Stimulated activated CD4-positive, alpha-beta T cell treated with anti-CD3 and anti-CD28 coated beads, TNF-alpha, amount 100 ng/mL, for 48 hours (primary cell): ENCODE data around the gene CNTNAP5.

Experiments
- DNase-seq, 3 donors: peaks; one replicate each; pipeline ENCODE4 v3.0.0-alpha.2; 2020; ENCODE audit warnings: low read depth in 3 of 3

CNTNAP5 gene

DNA sequence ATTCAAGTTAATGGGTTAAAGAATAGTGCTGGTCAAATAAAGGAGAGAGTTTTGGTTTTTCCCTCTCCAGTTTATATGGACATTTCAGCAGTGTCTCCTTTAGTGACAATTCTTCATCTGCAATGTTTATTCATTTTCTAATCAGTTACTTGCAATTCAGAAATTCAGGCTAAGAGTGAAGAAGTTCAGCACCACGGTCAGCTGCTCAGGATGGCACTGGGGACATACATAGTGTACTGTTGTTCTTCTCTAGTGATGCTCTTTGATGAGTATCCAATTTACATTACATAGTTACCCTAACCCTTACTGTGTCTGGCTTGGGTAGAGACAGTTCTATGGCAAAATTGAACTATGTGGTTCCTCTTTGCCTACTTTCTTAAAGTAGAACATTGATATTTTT is 412.7 kb downstream of the CNTNAP5 start:
- no peak for DNase-seq

DNA sequence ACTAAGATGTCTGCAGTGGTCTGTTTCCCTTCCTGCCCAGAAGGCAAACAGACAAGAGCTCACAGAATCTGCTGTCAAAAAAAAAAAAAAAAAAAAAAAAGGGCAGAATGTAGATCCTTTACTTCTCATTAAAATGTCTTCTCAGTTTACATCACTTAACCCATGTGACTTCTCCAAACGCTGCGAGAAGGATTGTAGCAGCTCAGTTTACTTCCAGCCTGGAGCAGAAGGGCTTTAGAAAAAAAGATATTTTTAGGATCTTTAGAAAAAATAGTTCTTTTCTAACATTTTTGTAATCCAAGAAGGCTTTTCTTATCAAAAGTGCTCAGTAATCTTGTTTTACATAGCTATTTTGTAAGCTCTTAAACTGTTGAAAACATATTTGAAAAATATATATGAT is 425.4 kb downstream of the CNTNAP5 start:
- DNase-seq, result no peak

DNA sequence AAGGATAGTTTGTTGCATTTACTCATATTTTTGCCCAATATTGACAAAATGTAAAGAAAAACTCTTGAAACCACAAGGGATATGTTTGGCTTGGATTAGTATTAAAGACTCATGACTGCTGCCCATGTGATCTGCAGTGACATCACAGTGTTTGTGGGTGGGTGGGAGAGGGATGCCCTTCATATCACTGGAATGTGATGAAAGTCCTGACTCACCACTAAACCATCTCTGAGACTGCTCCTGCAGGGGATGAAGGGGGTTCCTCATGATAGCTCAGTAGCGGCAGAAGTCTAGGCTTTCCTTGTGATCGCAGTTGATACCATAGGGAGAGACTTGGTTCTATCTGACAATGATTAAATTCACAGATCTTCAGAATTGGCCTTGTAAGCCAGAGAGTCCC is 451.2 kb downstream of the CNTNAP5 start:
- DNase-seq, result no peak

DNA sequence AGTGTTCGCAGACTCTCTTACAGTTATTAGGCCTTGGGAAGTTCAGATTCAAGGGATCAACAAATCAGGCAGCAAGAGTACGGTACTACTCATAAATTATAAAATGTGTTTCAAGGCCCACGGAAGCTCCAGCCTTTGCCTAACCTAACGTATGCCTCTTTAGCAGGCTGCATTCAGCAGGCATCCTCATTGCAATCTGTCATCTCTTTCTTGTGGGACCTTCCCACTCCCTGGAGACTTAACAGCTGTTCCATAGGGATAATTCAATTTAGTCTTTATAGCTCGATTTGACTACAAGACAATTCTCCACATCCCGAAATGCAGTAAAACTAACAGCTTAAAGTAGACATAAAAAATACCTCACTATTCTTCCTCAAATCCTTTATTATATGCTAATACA is 453.7 kb downstream of the CNTNAP5 start:
- no peak for DNase-seq

DNA sequence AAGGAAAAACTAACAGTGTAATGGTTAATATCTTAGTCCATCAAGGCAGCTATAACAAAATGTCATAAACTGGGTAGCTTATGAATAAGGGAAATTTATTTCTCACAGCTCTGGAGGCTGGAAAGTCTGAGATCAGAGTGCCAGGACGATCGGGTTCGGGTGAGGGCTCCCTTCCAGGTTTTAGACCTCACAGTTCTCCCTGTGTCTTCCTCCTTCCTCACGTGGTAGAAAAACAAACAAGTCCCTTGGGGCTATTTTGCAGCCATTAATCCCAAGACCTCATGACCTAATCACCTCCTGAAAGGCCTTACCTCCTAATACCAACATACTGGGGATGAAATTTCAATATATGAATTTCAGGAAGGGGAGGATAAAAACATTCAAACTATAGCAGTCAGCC is 455.9 kb downstream of the CNTNAP5 start:
- DNase-seq, result no peak

DNA sequence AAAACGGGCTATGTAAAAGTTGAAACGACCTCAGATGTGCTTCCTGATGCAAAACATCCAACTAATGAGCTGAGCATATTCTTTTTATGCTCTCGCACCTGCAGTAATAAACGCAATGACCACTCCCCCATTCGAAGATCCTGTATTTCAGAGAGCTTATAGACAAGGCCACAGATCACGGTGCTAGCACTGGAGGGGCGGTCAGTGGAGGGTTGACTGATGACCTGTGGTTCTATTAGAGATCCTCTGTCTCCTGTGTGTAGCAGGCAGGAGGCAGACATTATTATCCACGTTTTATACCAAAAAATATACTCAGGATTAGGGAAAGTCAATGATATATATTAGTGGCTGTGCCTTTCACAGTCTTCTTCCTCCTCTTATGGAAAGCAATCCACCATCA is 457.0 kb downstream of the CNTNAP5 start:
- no peak for DNase-seq

DNA sequence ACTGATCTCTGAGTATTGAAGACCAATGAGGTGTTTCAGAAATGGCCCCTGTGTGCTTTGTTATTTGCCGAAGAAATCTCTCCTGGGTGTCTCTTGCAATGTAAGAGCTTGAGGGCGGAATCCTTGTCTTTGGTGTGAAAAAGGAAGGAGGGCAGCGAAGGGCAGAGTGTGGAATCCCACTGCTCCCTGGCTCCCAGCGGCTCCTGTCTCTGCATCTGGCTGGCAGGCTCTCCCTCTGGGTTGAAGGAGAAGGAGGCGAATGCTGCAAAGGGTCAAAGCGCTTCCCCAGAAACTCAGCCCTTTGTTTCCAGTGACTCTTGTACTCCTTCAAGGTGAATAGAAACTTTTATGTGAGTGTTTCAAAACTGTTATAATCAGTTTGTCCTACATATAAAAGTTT is 457.5 kb downstream of the CNTNAP5 start:
- DNase-seq, result no peak

DNA sequence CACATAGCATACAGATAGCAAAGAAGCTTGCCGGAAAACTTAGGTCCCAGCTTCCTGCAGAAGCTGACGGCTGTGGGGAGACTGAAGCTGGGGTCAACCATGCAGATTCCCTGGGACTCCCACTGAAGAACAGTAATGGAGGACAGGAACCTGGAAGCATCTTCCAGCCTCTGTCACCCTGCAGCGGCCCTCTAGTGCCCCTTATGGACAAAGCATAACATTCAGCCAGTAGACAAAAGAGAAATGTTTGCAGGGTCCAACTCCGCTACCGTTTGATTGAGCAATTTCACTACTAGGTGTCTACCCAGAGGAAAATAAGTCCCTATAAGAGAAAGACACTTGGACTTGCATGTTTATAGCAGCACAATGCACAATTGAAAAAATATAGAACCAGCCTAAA is 460.6 kb downstream of the CNTNAP5 start:
- DNase-seq, result no peak

DNA sequence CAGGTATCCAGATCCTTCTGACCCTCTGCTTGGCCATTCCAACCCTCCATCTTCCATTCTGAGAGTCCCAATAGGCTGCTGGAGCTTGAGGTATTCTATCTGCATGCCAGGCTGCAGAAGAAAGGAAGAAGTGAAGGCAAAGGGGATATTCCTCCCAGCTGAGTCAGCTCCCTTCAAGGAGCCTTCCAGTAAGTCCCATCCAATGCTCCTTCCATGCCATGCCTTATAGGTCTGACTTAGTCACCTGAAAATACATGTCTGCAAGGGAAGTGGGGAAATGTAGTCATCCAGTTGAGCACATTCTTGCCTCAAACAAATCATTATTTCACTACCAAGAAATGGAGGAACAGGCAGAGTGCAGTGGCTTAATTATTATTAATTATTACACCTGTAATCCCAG is 464.6 kb downstream of the CNTNAP5 start:
- no peak for DNase-seq

DNA sequence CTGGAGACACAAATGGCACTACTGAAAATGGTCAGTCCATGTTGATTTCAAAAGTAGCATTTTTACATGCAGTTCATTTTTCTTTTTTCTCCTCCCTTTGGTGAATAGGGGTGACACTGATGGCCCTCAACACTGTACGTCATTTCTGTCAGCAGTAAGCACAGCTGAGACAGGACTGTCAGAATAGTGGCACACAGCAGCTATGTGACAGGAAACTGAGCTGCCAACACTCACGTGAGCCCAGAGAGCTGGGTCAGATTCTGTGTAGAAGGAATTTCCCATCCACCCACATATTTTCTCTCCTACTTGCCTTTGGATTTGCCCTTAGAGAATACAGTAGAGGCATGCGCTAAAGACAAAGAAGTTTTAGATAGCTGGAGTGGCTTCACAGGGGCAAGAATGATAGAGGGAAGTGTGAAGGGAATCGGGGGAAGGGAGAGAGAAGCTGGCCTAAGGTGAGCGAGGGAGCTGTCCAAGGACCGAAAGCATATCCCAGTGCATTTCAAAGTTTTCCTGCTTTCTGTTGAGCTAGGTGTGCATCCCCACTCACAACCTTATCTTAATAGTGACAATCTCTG is 476.6 kb downstream of the CNTNAP5 start:
- no peak for DNase-seq

DNA sequence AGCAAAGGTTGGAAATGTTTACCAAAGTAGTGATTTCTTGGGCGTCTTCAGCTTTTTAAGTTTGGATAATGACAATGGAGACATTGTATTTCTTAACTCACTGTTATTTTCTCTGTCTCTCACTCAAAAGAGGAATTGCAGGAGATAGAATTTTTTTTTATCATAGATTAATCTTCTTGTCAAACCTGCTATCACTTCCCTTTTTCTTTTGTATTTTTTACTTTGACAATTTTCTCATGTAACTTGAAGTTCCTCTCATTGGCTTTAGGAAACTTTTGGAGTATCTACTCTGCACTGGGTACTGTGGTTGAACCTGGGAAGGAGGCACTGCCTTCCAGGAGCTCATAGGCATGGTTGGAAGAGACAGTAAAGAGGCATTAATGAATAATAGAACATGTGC is 489.1 kb downstream of the CNTNAP5 start:
- no peak for DNase-seq

DNA sequence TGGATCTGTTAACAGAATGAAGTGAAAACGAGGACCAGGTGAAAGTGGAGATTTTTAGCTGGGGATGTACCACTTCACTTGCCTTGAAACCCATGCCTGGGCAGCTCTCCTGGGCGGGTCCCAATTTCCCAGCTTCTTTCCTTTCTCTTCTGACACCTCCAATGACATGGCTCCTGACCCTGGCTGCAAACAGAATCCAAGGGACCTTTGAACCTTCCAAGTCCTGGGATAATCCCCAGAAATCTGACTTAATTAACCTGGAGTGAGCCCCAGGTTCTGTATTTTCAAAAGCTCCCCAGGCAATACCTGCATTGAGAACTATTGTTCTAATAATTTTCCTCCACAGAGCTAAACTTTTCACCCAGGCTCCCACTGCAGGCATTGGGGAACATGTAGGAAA is 495.9 kb downstream of the CNTNAP5 start:
- no peak for DNase-seq

DNA sequence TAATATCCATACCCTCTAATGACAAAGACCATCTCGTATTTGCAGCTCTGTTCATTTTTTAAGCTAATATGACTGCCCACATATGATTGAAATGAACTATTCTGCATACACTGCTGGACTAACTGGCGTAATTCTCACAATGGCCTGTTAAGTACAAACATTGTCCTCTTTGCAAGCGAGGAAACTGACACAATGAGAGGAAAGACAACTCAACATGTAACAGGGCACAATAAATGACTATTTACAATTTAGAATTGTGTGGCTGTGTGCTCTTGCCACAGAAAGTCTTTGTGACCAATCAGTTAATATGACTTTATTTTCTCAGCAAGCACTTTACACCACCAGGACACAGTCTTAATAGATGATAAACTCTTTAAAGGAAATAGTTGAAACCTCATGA is 498.0 kb downstream of the CNTNAP5 start:
- no peak for DNase-seq

DNA sequence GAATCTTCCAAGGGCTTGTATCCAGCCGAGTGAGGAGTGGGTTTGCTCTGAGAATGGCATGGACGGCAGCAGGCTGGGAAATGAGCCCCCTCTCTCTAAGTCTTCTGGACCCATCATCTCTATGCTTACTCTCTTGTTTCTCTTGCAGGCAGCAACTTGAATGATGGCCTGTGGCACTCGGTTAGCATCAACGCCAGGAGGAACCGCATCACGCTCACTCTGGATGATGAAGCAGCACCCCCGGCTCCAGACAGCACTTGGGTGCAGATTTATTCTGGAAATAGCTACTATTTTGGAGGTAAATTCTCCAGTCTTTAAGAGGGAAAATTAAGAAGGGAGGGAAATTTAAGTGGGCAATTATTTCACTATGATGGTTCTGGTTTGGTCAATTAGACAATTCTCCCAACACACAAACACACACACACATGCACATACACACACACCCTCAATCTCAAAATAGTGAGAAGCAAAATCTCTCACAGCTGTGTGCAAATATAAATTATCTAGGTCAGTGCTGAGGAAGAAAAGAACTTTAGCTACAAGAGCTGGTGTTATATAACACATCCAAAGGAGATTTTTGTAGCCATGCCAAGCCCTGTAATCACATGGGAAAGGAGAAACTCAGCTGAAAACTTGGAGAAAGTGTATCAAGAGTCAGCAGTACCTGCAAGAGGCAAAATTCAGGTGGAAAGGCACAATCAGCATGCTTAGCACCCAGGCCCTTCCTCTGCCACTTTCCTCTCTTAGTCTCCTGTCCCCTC is 499.2 kb downstream of the CNTNAP5 start:
- DNase-seq, result no peak

DNA sequence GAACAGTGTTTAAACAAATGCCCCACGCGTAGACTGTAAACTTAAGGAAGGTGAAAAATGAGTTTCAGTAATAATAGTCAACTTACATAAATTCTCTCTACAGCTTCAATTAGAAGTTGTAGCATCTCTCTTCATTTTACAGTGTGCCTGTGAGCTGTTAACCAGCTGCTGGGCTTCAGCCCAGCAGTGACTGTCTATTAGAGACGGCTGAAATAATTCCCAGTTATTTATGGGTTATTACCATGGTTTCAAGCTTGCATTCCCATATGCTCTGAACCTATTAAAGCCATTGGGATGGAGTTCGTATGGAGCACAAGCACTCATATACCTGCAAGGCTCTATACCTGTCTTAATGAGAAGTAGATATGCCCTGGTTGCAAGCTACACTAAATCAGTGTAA is 501.1 kb downstream of the CNTNAP5 start:
- no peak for DNase-seq

DNA sequence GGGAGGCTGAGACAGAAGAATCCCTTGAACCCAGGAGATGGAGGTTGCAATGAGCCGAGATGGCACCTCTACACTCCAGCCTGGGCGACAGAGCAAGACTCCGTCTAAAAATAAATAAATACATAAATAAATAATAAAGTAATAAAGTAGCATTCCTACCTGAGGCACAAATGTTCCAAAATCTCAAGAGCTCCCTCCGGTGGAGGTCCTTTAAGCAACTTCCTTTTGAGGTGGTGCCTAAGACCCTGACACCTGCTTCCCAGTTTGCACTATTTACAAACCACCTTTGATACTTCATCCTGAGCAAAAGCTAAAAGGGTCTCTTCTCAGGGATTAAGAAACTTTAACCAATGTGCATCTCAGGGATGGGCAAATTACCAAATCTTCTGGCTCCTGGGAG is 505.1 kb downstream of the CNTNAP5 start:
- no peak for DNase-seq

DNA sequence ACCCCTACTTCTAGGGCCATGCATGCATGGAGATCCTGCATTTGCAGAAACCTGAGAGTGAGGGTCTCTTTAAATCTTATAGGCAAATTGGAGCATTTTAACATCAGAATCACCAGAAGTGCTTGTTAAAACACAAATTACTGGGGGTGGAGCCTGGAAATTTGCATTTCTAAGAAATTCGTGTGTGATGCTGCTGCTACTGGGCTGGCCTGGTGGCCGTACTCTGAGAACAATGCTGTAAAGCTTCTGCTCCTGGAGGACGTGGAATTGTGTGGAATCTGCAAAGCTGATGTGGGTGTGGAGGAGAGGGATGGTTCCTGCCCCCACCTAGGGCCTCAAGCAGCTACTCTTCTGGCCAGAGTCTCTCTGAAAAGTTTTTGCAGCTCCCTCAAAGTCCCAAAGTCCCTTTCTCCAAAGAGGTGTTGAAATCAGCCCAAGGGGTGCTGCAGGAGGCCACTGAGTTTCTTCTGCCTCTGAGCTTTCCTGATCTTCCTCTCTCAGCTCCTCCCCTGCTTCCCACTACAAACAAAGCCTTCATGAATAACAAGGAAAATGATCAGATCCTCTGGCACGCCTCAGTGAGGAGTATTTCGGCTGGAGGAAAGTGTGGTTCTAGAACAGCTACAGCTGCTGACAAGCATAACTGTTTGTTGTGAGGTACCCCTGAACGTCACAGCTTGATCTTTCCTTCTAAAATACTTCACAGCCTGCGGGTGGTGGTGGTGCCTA is 508.3 kb downstream of the CNTNAP5 start:
- no peak for DNase-seq

DNA sequence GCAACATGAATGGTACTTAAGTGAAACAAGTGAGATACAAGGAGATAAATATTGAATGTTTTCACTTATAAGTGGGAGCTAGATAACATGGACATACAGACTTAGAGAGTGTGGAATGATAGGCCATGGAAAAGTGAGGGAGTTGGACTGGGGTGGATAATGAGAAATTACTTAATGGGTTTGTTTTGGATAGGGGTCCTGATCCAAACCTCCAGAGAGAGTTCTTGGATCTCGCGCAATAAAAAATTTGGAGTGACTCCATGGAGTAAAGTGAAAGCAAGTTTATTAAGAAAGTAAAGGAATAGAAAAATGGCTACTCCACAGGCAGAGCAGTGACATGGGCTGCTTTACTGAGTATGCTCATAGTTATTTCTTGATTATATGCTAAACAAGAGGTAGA is 508.9 kb downstream of the CNTNAP5 start:
- no peak for DNase-seq

DNA sequence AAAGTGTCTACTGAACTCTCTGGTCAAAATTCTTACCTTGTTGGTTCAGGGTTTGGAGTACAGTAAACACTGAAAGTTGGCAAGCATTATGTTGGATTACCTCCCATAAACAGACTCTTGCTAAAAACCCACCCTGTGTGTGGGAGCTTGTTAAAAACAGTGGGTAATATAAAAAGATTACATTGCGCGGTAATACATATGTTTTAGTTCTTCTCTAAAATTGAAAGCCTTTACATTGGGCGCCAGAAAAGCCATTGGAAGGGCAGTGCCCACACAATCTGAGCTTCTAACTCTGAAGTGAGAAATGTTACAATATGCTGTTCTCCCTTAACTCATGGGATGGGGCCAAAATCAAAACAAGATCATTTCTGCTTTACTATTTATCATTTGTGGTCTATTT is 510.7 kb downstream of the CNTNAP5 start:
- no peak for DNase-seq

DNA sequence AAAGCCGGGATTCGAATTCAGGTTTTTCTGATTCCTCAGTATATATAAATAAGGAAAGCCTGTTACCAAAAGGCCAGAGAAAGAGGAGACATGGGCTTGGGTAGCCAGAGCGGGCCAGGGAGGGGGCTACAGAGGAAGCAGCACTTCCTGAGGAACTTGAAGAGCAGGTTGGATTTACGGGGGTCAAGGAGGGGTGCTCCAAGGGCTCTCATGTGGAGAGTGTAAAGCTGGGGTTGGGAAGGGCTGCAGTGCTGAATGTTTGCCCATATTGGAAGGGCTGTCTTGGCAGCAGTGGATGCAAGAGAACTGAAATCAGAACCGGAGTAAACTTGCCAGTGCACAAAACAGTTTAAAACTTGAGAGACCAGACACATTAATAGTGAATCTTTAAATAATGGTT is 511.5 kb downstream of the CNTNAP5 start:
- DNase-seq, result no peak

DNA sequence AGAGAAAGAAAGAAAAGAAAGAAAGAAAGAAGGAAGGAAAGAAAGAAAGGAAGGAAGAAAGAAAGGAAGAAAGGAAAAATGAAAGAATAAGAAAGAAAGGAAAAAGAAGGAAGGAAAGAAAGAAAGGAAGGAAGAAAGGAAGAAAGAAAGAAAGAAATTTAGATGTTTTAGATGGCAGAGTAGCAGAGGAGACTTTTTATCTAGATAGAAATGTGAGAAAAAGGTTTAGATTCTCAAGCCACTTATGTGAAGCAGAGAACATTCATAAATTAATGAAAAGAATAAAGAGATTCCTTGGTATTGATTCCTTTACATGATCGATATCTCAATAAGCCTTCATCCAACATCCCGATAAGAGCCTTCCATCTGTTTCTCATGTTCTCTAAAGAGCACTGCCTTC is 513.5 kb downstream of the CNTNAP5 start:
- no peak for DNase-seq

DNA sequence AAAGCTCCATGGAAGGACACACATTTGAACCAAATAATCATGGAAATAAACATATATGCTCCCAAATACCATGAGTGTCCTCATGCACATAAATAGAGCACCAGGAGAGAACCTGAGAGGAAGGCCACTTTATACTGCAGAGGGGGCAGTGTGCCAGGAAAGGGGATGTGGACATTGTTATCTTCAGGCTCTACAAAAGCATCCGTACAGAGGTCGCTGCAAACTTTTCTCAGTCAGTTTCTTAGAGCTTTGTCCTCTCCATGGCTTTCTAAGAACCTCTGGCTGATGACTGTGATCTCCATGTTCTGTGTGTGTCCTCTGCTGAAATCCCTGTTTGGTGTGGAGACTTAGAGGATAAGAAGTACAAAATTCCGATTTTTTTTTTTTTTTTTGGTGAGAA is 515.7 kb downstream of the CNTNAP5 start:
- no peak for DNase-seq

DNA sequence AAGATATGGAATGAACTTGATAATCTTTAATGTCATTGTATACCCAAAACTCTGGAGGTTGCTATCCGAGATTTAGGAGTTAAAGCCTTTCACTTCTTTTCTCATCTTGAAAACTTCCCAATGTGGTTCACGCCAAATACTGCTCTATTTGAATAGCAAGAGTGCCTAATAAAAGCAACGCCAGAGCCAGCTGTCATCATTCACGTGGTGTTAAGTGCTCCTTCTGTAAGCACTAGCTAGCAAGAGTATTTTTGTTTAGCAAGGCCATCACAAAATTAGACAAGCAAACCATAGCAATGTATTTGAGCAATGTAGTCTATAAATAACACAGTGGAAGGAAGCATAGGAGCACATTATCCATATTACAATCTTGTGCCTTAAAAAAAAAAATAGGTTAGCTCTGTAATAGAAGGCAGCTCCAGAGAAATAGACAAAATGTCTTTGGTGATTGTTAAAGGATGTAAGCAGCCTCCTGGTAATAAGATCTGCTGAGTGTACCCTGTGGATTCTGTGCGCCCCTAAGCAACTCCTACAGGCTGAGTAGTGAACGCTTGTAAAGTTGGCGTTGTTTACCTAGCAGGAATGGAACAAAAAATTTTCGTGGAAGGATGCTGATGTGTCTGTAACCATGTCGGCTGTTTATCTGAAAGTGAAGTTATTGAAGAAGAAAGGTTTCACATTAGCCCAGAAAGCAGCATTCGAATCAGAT is 518.0 kb downstream of the CNTNAP5 start:
- no peak for DNase-seq
